GM23248 (cell line): ENCODE measurements around the gene TMEM156.

Source experiments
- EZH2 ChIP-seq: fragments of 200-600 bp; sonication (generic); IDR thresholded peaks from 2 replicates; pipeline ENCODE4 v1.6.1; 2018; ENCODE audit warnings: antibody characterized with exemption, mild to moderate bottlenecking; ENCODE audit not compliant: insufficient read depth, poor library complexity, severe bottlenecking
- EZH2phosphoT487 ChIP-seq: fragments of 200-600 bp; sonication (generic); IDR thresholded peaks from 2 replicates; pipeline ENCODE4 v1.6.1; 2018; ENCODE audit warnings: antibody characterized with exemption, moderate library complexity, mild to moderate bottlenecking, low read depth; ENCODE audit not compliant: insufficient read depth

- TF ChIP-seq EZH2 (no peak), EZH2phosphoT487 (no peak)
Observed at GRCh38 chr4:39004758-39005157, 27.5 kb downstream of the TMEM156 start.
